Embryonic facial prominence (tissue), 1 donor: Measurements from ENCODE around the gene QRFP.
"Not testable (repeated sequence)": the region's sequence is repeated elsewhere in the genome, so short reads cannot be mapped to it uniquely, and the experiment has no call there.

Source experiments
- DNase-seq: peaks from one replicate; pipeline ENCODE4 v3.0.0-alpha.2; 2016; ENCODE audit errors: extremely low spot score

Gene QRFP

GRCh38 chr9:130919559-130920145, 23.0 kb upstream of the QRFP start:
- DNase-seq, result no peak

GRCh38 chr9:130918826-130919558, 22.4 kb upstream of the QRFP start:
- no peak for DNase-seq

GRCh38 chr9:130918101-130918825, 21.7 kb upstream of the QRFP start:
- DNase-seq, result no peak

- DNase-seq, result no peak
These were observed 20.8 kb upstream of the QRFP start for GRCh38 chr9:130917168-130917960.

GRCh38 chr9:130915096-130915447, 18.5 kb upstream of the QRFP start:
- DNase-seq, result no peak

- no peak for DNase-seq
These were observed 17.9 kb upstream of the QRFP start for GRCh38 chr9:130914417-130915095.

- DNase-seq, result no peak
These were observed 17.2 kb upstream of the QRFP start for GRCh38 chr9:130913599-130914416.

- DNase-seq, result no peak
These were observed 16.5 kb upstream of the QRFP start for GRCh38 chr9:130912932-130913598.

- DNase-seq, result no peak
These were observed 14.8 kb upstream of the QRFP start for GRCh38 chr9:130911254-130912049.

- not testable (repeated sequence) for DNase-seq
These were observed 14.1 kb upstream of the QRFP start for GRCh38 chr9:130910670-130911069.

- not testable (repeated sequence) for DNase-seq
These were observed 13.4 kb upstream of the QRFP start for GRCh38 chr9:130910041-130910440.

- no peak for DNase-seq
These were observed 12.3 kb upstream of the QRFP start for GRCh38 chr9:130908878-130909355.

GRCh38 chr9:130908146-130908877, 11.7 kb upstream of the QRFP start:
- no peak for DNase-seq

GRCh38 chr9:130906735-130907416, 10.3 kb upstream of the QRFP start:
- DNase-seq, result no peak

GRCh38 chr9:130905902-130906734, 9.5 kb upstream of the QRFP start:
- no peak for DNase-seq

GRCh38 chr9:130905125-130905901, 8.7 kb upstream of the QRFP start:
- no peak for DNase-seq
